ENCODE data around the gene SLC25A19.
"Not testable (repeated sequence)": the region's sequence is repeated elsewhere in the genome, so short reads cannot be mapped to it uniquely, and the experiment has no call there.

SLC25A19 gene

GRCh38 chr17:75285123-75285522 is 4.1 kb downstream of the SLC25A19 start:
- Histone ChIP-seq H4K20me1 (ENCODE audit: insufficient read depth, low read length, poor library complexity, severe bottlenecking) (no peaks in the 10 kb centered on the region), H3F3A (ENCODE audit: low read depth) (0 out of 2 replicates have a peak, but pooled peaks cover 4% of the 10 kb centered on the region), H3K79me2 (ENCODE audit: insufficient read depth, low read length) (peaks cover 20% of the 10 kb centered on the region; the same call in 1 of the 2 replicates), H3K9me2 (replicated peaks; ENCODE audit: low read depth, low read length) (no peaks in the 10 kb centered on the region), H2AFZ (ENCODE audit: low read length) (no peak overlapping the region), H3K4me2 (ENCODE audit: low read depth, low read length, poor library complexity, severe bottlenecking) (no peak overlapping the region), H3K9ac (ENCODE audit: low read depth, low read length, poor library complexity, severe bottlenecking) (no peak overlapping the region), H3K36me3 (ENCODE audit: insufficient read depth, low read length) (peaks cover 5% of the 10 kb centered on the region; the same call in 1 of the 2 replicates), H3K27me3 (ENCODE audit: insufficient read depth, low read length, poor library complexity, severe bottlenecking) (no peaks in the 10 kb centered on the region), H3K4me1 (ENCODE audit: insufficient read depth, low read length, poor library complexity, severe bottlenecking) (peaks cover 10% of the 10 kb centered on the region), H3K9me3 (ENCODE audit: insufficient read depth, low read depth, low read length) (no peaks in the 10 kb centered on the region), H3K4me3 (ENCODE audit: low read length, poor library complexity, severe bottlenecking) (no peak overlapping the region)
- TF ChIP-seq CTCF (conservative IDR thresholded peaks at IDR 0.05; ENCODE audit: low read length) (no peak), EZH2phosphoT487 (IDR thresholded peaks at IDR 0.05; ENCODE audit: borderline replicate concordance) (no peak)

- not testable (repeated sequence) for H3K9me2 ChIP-seq (replicated peaks; ENCODE audit: low read depth, low read length); H3K9me3 ChIP-seq (ENCODE audit: insufficient read depth, low read depth, low read length); H3K27me3 ChIP-seq (ENCODE audit: insufficient read depth, low read length, poor library complexity, severe bottlenecking); H4K20me1 ChIP-seq (ENCODE audit: insufficient read depth, low read length, poor library complexity, severe bottlenecking); H2AFZ ChIP-seq (ENCODE audit: low read length); H3K4me3 ChIP-seq (ENCODE audit: low read length, poor library complexity, severe bottlenecking); H3K79me2 ChIP-seq (ENCODE audit: insufficient read depth, low read length); H3K9ac ChIP-seq (ENCODE audit: low read depth, low read length, poor library complexity, severe bottlenecking); H3K4me2 ChIP-seq (ENCODE audit: low read depth, low read length, poor library complexity, severe bottlenecking); H3K4me1 ChIP-seq (ENCODE audit: insufficient read depth, low read length, poor library complexity, severe bottlenecking); H3F3A ChIP-seq (ENCODE audit: low read depth); H3K36me3 ChIP-seq (ENCODE audit: insufficient read depth, low read length)
These were observed 9.0 kb downstream of the SLC25A19 start for GRCh38 chr17:75280189-75280588.

- H3K9me3 ChIP-seq (ENCODE audit: insufficient read depth, low read depth, low read length): no peaks in the 10 kb centered on the region
- H3K4me3 ChIP-seq (ENCODE audit: low read length, poor library complexity, severe bottlenecking): no peak overlapping the region
- H3K4me2 ChIP-seq (ENCODE audit: low read depth, low read length, poor library complexity, severe bottlenecking): no peak overlapping the region
- no peak for TF ChIP-seq EZH2phosphoT487 (IDR thresholded peaks at IDR 0.05; ENCODE audit: borderline replicate concordance)
- no peak for TF ChIP-seq CTCF (conservative IDR thresholded peaks at IDR 0.05; ENCODE audit: low read length)
- H2AFZ ChIP-seq (ENCODE audit: low read length): no peak overlapping the region
- peaks cover 3% of the 10 kb centered on the region; the same call in 1 of the 2 replicates for H3K36me3 ChIP-seq (ENCODE audit: insufficient read depth, low read length)
- H3K9me2 ChIP-seq (replicated peaks; ENCODE audit: low read depth, low read length): no peaks in the 10 kb centered on the region
- H3F3A ChIP-seq (ENCODE audit: low read depth): no peaks in the 10 kb centered on the region
- H3K4me1 ChIP-seq (ENCODE audit: insufficient read depth, low read length, poor library complexity, severe bottlenecking): peaks cover 6% of the 10 kb centered on the region
- no peaks in the 10 kb centered on the region for H3K27me3 ChIP-seq (ENCODE audit: insufficient read depth, low read length, poor library complexity, severe bottlenecking)
- H4K20me1 ChIP-seq (ENCODE audit: insufficient read depth, low read length, poor library complexity, severe bottlenecking): no peaks in the 10 kb centered on the region
- H3K79me2 ChIP-seq (ENCODE audit: insufficient read depth, low read length): peaks cover 6% of the 10 kb centered on the region; the same call in 1 of the 2 replicates
- no peak overlapping the region for H3K9ac ChIP-seq (ENCODE audit: low read depth, low read length, poor library complexity, severe bottlenecking)
These were observed 11.6 kb downstream of the SLC25A19 start for GRCh38 chr17:75277664-75278071.

GRCh38 chr17:75273977-75274708 is 15.1 kb downstream of the SLC25A19 start:
- Histone ChIP-seq H4K20me1 (ENCODE audit: insufficient read depth, low read length, poor library complexity, severe bottlenecking) (no peaks in the 10 kb centered on the region), H3K4me3 (ENCODE audit: low read length, poor library complexity, severe bottlenecking) (no peak overlapping the region), H3K4me1 (ENCODE audit: insufficient read depth, low read length, poor library complexity, severe bottlenecking) (peaks cover 22% of the 10 kb centered on the region), H3K9me2 (replicated peaks; ENCODE audit: low read depth, low read length) (no peaks in the 10 kb centered on the region), H3K27me3 (ENCODE audit: insufficient read depth, low read length, poor library complexity, severe bottlenecking) (no peaks in the 10 kb centered on the region), H3F3A (ENCODE audit: low read depth) (no peaks in the 10 kb centered on the region), H3K9ac (ENCODE audit: low read depth, low read length, poor library complexity, severe bottlenecking) (no peak overlapping the region), H3K9me3 (ENCODE audit: insufficient read depth, low read depth, low read length) (no peaks in the 10 kb centered on the region), H3K79me2 (ENCODE audit: insufficient read depth, low read length) (peaks cover 30% of the 10 kb centered on the region; the same call in 1 of the 2 replicates), H3K36me3 (ENCODE audit: insufficient read depth, low read length) (peaks cover 3% of the 10 kb centered on the region; the same call in 1 of the 2 replicates), H3K4me2 (ENCODE audit: low read depth, low read length, poor library complexity, severe bottlenecking) (no peak overlapping the region), H2AFZ (ENCODE audit: low read length) (no peak overlapping the region)
- TF ChIP-seq CTCF (conservative IDR thresholded peaks at IDR 0.05; ENCODE audit: low read length) (no peak), EZH2phosphoT487 (IDR thresholded peaks at IDR 0.05; ENCODE audit: borderline replicate concordance) (no peak)

All from Loucy (cell line).